Common myeloid progenitor, CD34-positive (primary cell): ENCODE results near the gene KCTD8.

Experiments
- CTCF ChIA-PET: fragments of 350-600 bp; sonication (Branson Sonifier 250); formaldehyde crosslinking; loops from one replicate; lab custom pipeline; 2021; ENCODE audit warnings: antibody characterized with exemption; lab: Charles Lee
- POLR2A ChIA-PET: fragments of 350-600 bp; sonication (Branson Sonifier 250); formaldehyde crosslinking; loops from one replicate; lab custom pipeline; 2021; ENCODE audit warnings: antibody characterized with exemption; lab: Charles Lee
- DNase-seq, 3 donors: peaks; one replicate each; pipeline versions ENCODE4 v3.0.0 to v3.0.0-alpha.2; 2013
- H3K27ac ChIP-seq, 2 experiments: 1 replicate in 1 of 2; 2 replicates in 1 of 2; pipeline ENCODE4 v1.7.0; 2013; ENCODE audit warnings: inconsistent platforms in 2 of 2, low read length in 2 of 2, mild to moderate bottlenecking in 2 of 2, low read depth in 1 of 2, moderate library complexity in 1 of 2; ENCODE audit not compliant: severe bottlenecking in 2 of 2, insufficient read depth in 1 of 2, poor library complexity in 1 of 2
- H3K27me3 ChIP-seq, 5 experiments: replicated peaks in 2 of 5; 1 replicate in 3 of 5; 2 replicates in 2 of 5; pipeline versions ENCODE4 v1.6.1 to v1.7.0; 2013; ENCODE audit warnings: low read length in 4 of 5, mild to moderate bottlenecking in 2 of 5, moderate library complexity in 2 of 5, inconsistent platforms in 1 of 5; ENCODE audit not compliant: insufficient read depth in 5 of 5, control insufficient read depth in 4 of 5
- H3K36me3 ChIP-seq, 4 experiments: 1 replicate in 2 of 4; 2 replicates in 2 of 4; pipeline versions ENCODE4 v1.6.1 to v1.7.0; 2013; ENCODE audit warnings: low read length in 3 of 4, control low read depth in 1 of 4, mild to moderate bottlenecking in 1 of 4; ENCODE audit not compliant: control insufficient read depth in 4 of 4, insufficient read depth in 4 of 4
- H3K4me1 ChIP-seq, 4 experiments: 1 replicate in 3 of 4; 2 replicates in 1 of 4; pipeline versions ENCODE4 v1.6.1 to v1.7.1; 2013; ENCODE audit warnings: low read length in 3 of 4, mild to moderate bottlenecking in 3 of 4, control low read depth in 1 of 4, inconsistent platforms in 1 of 4, moderate library complexity in 1 of 4; ENCODE audit not compliant: control insufficient read depth in 4 of 4, insufficient read depth in 4 of 4; ENCODE audit errors: control extremely low read depth in 1 of 4
- H3K4me3 ChIP-seq, 7 experiments: 1 replicate in 4 of 7; 2 replicates in 3 of 7; pipeline versions ENCODE4 v1.5.1 to v1.7.0; 2013; ENCODE audit warnings: mild to moderate bottlenecking in 7 of 7, low read length in 6 of 7, moderate library complexity in 6 of 7, inconsistent platforms in 2 of 7, low read depth in 2 of 7, control low read depth in 1 of 7; ENCODE audit not compliant: insufficient read depth in 4 of 7, control insufficient read depth in 1 of 7; ENCODE audit errors: extremely low read depth in 1 of 7
- H3K9me3 ChIP-seq, 5 experiments: 1 replicate in 4 of 5; 2 replicates in 1 of 5; pipeline versions ENCODE4 v1.6.1 to v1.7.1; 2013; ENCODE audit warnings: low read length in 4 of 5, mild to moderate bottlenecking in 2 of 5, inconsistent platforms in 1 of 5, low read depth in 1 of 5, moderate library complexity in 1 of 5; ENCODE audit not compliant: control insufficient read depth in 4 of 5, insufficient read depth in 2 of 5; ENCODE audit errors: control extremely low read depth in 1 of 5
- WGBS: methylation state at CpG from one replicate; pipeline ENCODE4 v1.1.5; 2013; ENCODE audit not compliant: insufficient coverage; 5-methylcytosine and 5-hydroxymethylcytosine counted together

The KCTD8 gene

DNA sequence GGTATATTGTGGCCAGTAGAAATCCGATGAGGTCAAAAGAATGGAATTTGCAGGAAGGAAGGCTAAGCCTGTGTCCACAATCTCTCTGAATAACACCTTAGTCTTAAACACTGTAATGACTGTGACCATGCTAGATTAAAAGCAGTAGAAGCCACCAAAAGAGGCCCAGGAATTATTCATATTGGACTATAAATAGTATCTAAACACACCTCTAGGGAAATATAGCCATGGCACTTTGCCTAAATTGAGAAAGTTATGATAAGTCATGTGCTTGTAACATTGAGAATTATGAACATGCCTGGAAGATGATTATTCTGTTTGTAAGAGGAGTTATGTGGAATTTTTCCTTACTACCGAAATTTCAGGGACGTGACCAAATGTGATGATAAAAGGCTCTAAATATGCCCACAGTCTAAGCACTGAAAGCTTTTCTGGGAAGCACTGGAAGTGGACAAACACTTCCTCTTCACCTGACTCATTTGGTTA is 298.5 kb downstream of the KCTD8 start:
- no peak for DNase-seq
- no peak overlapping the region for H3K27ac ChIP-seq
- H3K4me3 ChIP-seq = no peak overlapping the region
- POLR2A ChIA-PET = no interaction called here
- H3K9me3 ChIP-seq = peaks cover 0 to 2% (median 0%) of the 10 kb centered on the region in 5 experiments
- CTCF ChIA-PET = no interaction called here
- H3K36me3 ChIP-seq = no peaks in the 10 kb centered on the region
- no peaks in the 10 kb centered on the region for H3K4me1 ChIP-seq
- WGBS = no CpG with 5 or more reads among the region's 3 CpGs
- H3K27me3 ChIP-seq = no peaks in the 10 kb centered on the region

DNA sequence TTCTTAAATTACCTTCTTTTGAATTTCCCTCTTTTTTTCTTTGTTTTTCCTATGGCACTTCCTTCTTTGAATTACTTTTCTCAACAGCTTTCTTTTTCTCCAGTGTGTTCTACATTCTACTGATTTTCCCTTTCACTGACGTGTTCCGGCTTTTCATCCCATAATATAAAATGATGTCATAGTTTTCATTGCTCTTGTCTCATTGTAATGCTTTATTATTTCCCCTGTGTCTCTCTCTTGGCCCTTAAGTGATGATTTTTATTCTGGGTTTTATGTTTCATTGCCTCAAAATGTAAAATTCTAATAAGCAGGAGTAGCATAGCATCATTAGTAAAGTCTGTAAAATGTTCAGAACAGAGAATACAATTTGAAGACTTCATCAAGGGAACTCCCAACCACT is 299.3 kb downstream of the KCTD8 start:
- POLR2A ChIA-PET = no interaction called here
- peaks cover 0 to 2% (median 0%) of the 10 kb centered on the region in 5 experiments for H3K9me3 ChIP-seq
- no peaks in the 10 kb centered on the region for H3K27me3 ChIP-seq
- DNase-seq = no peak
- H3K27ac ChIP-seq = no peak overlapping the region
- H3K36me3 ChIP-seq = no peaks in the 10 kb centered on the region
- no peaks in the 10 kb centered on the region for H3K4me1 ChIP-seq
- no peak overlapping the region for H3K4me3 ChIP-seq
- WGBS = no CpG with 5 or more reads among the region's 2 CpGs
- CTCF ChIA-PET = no interaction called here

DNA sequence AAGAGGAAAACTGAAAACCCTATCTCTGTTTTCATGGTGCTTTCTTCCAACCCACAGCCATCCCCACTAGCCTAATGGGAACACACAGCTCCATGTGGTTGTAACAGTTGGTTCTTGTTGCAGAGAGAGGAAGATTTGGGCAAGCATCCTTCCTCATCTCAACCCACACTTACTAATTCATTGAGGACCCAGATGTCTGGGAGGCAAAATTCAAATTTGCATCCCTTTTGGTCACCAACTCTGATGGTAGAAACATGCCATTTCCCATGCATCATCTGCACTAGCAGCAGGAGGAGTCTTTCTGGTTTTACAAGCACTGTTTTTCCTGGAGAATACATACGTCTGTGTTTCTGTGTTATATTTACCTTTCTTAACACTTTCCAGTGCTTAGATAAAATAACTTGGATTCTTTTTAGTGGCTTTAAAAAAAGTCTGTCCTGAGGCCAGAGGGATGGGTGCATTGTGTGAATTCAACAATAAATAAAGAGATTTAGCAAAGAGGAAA is 301.0 kb downstream of the KCTD8 start:
- ChIA-PET CTCF (interaction anchor here (0.7 kb wide), 1 partner anchor 113 kb away, joined by 3 read pairs; no protein-coding TSS in a partner anchor), POLR2A (no interaction called here)
- WGBS = no CpG with 5 or more reads among the region's 1 CpG
- Histone ChIP-seq H3K36me3 (no peaks in the 10 kb centered on the region), H3K4me1 (no peaks in the 10 kb centered on the region), H3K4me3 (no peak overlapping the region), H3K27me3 (no peaks in the 10 kb centered on the region), H3K27ac (no peak overlapping the region), H3K9me3 (peaks cover 0 to 2% (median 0%) of the 10 kb centered on the region in 5 experiments)
- no peak for DNase-seq

DNA sequence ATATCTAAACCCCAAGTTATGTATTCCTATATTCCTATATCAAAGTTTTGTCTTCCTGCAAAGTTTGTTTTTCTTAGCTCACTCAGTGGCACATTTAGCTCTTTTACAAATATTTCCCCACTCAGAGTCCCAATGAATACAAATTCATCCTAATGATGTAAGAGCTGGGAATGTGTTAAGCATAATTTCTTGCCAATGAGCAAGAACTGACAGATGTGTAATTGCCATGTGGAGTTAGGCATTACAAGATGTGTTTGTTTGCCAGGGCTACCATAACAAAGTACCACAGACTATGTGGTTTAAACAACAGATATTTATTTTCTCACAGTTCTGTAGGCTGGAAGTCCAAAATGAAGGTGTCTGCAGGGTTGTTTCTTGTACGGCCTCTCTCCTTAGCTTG is 302.1 kb downstream of the KCTD8 start:
- H3K27ac ChIP-seq = no peak overlapping the region
- H3K9me3 ChIP-seq = peaks cover 0 to 2% (median 0%) of the 10 kb centered on the region in 5 experiments
- no peaks in the 10 kb centered on the region for H3K4me1 ChIP-seq
- H3K27me3 ChIP-seq = no peaks in the 10 kb centered on the region
- 83% methylated on average over 1 of the region's 1 CpG for WGBS
- DNase-seq = no peak
- ChIA-PET CTCF (no interaction called here), POLR2A (no interaction called here)
- H3K4me3 ChIP-seq = no peak overlapping the region
- H3K36me3 ChIP-seq = no peaks in the 10 kb centered on the region

DNA sequence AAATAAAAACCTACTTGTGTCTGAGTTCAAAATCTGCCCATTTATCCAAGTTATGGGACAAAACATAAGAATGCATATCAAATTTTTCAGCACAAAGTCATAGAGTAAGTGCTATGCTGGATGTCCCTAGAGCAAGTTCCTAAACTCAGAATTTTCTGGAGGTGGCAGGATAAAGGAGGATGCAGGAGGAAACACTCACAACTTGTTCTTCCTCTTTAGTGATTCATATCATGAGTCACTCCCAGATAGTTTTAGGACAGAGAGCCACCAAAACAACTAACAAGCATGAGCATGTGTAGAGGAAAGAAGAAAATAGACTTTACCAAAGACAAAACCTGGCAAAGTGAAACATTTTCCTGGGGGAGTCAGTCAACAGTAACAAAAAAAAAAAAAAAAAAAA is 302.7 kb downstream of the KCTD8 start:
- H3K27ac ChIP-seq = no peak overlapping the region
- POLR2A ChIA-PET = no interaction called here
- no peaks in the 10 kb centered on the region for H3K27me3 ChIP-seq
- no peak overlapping the region for H3K4me3 ChIP-seq
- no peak for DNase-seq
- no peaks in the 10 kb centered on the region for H3K4me1 ChIP-seq
- CTCF ChIA-PET = no interaction called here
- no peaks in the 10 kb centered on the region for H3K36me3 ChIP-seq
- H3K9me3 ChIP-seq = peaks cover 0 to 2% (median 0%) of the 10 kb centered on the region in 5 experiments

DNA sequence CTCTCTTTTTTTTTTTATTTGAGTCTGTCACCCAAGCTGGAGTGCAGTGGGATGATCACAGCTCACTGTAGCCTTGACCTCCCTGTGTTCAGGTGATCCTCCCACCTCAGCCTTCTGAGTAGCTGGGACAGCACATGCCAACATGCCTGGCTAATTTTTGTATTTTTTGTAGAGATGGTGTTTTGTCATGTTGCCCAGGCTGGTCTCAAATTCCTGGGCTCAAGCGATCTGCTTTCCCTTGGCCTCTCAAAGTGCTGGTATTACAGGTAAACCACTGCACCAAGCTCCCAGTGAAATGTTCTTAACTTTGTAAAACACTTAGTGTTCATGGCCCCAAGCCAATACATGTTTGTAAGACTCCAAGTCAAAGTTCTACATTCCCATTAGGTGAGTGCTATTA is 316.1 kb downstream of the KCTD8 start:
- POLR2A ChIA-PET = no interaction called here
- WGBS = no CpG with 5 or more reads among the region's 1 CpG
- CTCF ChIA-PET = no interaction called here
- Histone ChIP-seq H3K4me3 (no peak overlapping the region), H3K27ac (no peak overlapping the region), H3K27me3 (no peaks in the 10 kb centered on the region), H3K9me3 (no peaks in the 10 kb centered on the region), H3K4me1 (no peaks in the 10 kb centered on the region), H3K36me3 (no peaks in the 10 kb centered on the region)
- no peak for DNase-seq
